HG02678 (cell line): ENCODE results near the gene RO60.

Experiments
- ATAC-seq: cut with Tn5 transposase; IDR thresholded peaks from one replicate; pipeline ENCODE4 v1.9.1; 2021; ENCODE audit warnings: mild to moderate bottlenecking, moderate library complexity; ENCODE audit not compliant: unreplicated experiment

Gene RO60

GRCh38 chr1:193104907-193105820 lies 45.8 kb downstream of the RO60 start, which contains the start of gene GLRX2:
Gene GLRX2 (minus strand): TSS chr1:193105414. CDS start chr1:193105382, 32 bp downstream.
- peak; percentile 92 for ATAC-seq

- no peak for ATAC-seq
Measured at GRCh38 chr1:193105821-193106177, 46.4 kb downstream of the RO60 start.

- ATAC-seq = no peak
Measured at GRCh38 chr1:193108471-193108870, 49.1 kb downstream of the RO60 start.
